ENCODE results near the gene CYTH4.

- TF ChIP-seq CTCF (optimal IDR thresholded peaks at IDR 0.05 in 1 of 3, IDR thresholded peaks at IDR 0.05 in 1 of 3, conservative IDR thresholded peaks at IDR 0.05 in 1 of 3; ENCODE audit: extremely low read depth in 1 of 3, insufficient read depth in 2 of 3, low read length in 3 of 3) (no peak), EZH2 (IDR thresholded peaks at IDR 0.05; ENCODE audit: low read length) (no peak)
These were observed 12.4 kb downstream of the CYTH4 start for GRCh38 chr22:37294747-37295146.
